Stimulated activated CD8-positive, alpha-beta memory T cell treated with anti-CD3 and anti-CD28 coated beads, Interleukin-15, amount 100 ng/mL, for 4 hours (primary cell): ENCODE results near the gene PEX11B.

Experiments used
- DNase-seq, 2 donors: peaks; one replicate each; pipeline ENCODE4 v3.0.0-alpha.2; 2020; ENCODE audit warnings: low read depth in 2 of 2

The PEX11B gene

DNA sequence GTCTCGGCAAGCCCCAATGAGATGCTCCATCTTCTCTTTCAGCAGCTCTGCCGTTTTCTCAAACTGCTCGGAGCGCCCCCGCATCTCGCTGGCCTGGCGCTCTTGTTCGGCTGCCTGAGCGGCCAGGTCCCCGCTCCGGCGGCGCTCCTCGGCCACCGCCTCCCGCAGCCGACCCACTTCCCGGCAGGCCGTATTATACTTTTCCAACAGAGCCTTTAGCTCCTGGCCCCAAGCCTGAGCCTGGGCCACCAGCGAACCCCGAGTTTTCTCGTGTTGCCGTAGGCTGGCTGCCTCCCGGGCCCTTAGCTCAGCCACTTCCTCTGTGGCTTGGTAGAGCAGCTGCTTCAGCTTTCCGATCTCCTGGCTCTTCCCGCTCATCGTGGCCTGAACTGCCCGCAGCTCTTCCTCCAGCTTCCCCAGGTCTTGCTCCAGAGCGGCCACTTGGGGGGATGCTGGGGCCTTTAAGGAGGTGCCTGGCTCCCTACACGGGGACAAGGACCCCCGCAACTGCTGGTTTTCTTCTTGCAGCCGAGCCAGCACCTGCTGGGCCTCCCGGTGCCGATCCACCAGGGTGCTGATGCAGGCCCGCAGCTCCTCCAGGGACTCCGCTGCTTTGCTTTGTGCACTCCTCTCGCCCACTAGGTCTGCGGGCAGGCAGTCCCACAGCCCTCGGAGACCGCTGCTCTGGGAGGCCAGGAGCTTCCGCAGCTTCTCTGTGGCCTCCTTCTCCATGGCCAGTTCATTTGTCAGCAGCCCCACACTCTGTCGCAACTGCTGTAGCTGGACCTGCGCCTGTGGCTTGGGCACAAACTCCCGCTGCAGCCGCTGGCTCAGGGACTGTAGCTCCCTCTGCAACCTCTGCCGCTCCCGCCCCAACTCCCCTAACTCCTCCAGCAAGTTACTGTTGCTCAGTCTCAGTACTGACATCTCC, 46.3 kb downstream of the PEX11B start:
- no peak for DNase-seq

- DNase-seq = no peak
Measured at GRCh38 chr1:145868232-145868631, 50.3 kb downstream of the PEX11B start.

GRCh38 chr1:145863282-145864018, 55.1 kb downstream of the PEX11B start:
- no peak for DNase-seq
